WTC11 (cell line): ENCODE data around the gene R3HCC1L. TPM values are rescaled to one million over a fixed set of nuclear protein-coding genes. Genes with fewer than 3 reads are reported as not detected.

Experiments
- ATAC-seq: fragments of 200-7000 bp; cut with Tn5 transposase; 2 replicates; pipeline ENCODE4 v1.10.0; 2021; ENCODE audit warnings: mild to moderate bottlenecking, moderate library complexity
- CTCF ChIA-PET: fragments of 300-600 bp; sonication (Branson Sonifier 250); formaldehyde crosslinking; loops from one replicate; lab custom pipeline; 2021; ENCODE audit warnings: antibody characterized with exemption; lab: Charles Lee
- POLR2A ChIA-PET: fragments of 350-600 bp; sonication (Branson Sonifier 250); formaldehyde crosslinking; loops from one replicate; lab custom pipeline; 2021; ENCODE audit warnings: antibody characterized with exemption; lab: Charles Lee
- DNase-seq: peaks from one replicate; pipeline ENCODE4 v3.0.0; 2021; ENCODE audit warnings: low spot score
- H3K27ac Mint-ChIP-seq: 2 replicates; pipeline ENCODE4 v1.8.0; 2021; ENCODE audit warnings: mixed read lengths
- H3K27me3 Mint-ChIP-seq: 2 replicates; pipeline ENCODE4 v1.8.0; 2021; ENCODE audit warnings: low read depth, mild to moderate bottlenecking, moderate library complexity, mixed read lengths
- H3K36me3 Mint-ChIP-seq: 2 replicates; pipeline ENCODE4 v1.8.0; 2021; ENCODE audit warnings: mixed read lengths
- H3K4me1 Mint-ChIP-seq: 2 replicates; pipeline ENCODE4 v1.8.0; 2022; ENCODE audit warnings: mixed read lengths
- H3K4me3 Mint-ChIP-seq: 2 replicates; pipeline ENCODE4 v1.8.0; 2021; ENCODE audit warnings: mild to moderate bottlenecking, moderate library complexity, mixed read lengths
- H3K9me3 Mint-ChIP-seq: 2 replicates; pipeline ENCODE4 v1.8.0; 2021; ENCODE audit warnings: mixed read lengths
- ATF1 ChIP-seq: sonication (generic); formaldehyde crosslinking; IDR thresholded peaks from 2 replicates; pipeline ENCODE4 v1.8.1; 2023; ENCODE audit warnings: mild to moderate bottlenecking, moderate library complexity, missing genetic modification reagents
- ELF4 ChIP-seq: sonication (generic); formaldehyde crosslinking; IDR thresholded peaks from 2 replicates; pipeline ENCODE4 v1.8.1; 2022; ENCODE audit warnings: low read depth, mild to moderate bottlenecking, moderate library complexity, missing genetic modification reagents
- JAZF1 ChIP-seq: fragments of 250-450 bp; sonication (Bioruptor Pico); IDR thresholded peaks from 2 replicates; pipeline ENCODE4 v1.9.0; 2021; ENCODE audit warnings: moderate library complexity, mild to moderate bottlenecking, inconsistent platforms
- NFATC4 ChIP-seq: fragments of 250-450 bp; sonication (Bioruptor Pico); IDR thresholded peaks from 2 replicates; pipeline ENCODE4 v1.9.0; 2021; ENCODE audit warnings: mild to moderate bottlenecking
- NFE2L1 ChIP-seq: sonication (generic); formaldehyde crosslinking; IDR thresholded peaks from 2 replicates; pipeline ENCODE4 v1.8.1; 2023; ENCODE audit warnings: missing genetic modification reagents
- NFYB ChIP-seq: sonication (generic); formaldehyde crosslinking; conservative IDR thresholded peaks from 2 replicates; pipeline ENCODE4 v1.8.0; 2022; ENCODE audit warnings: low read depth, missing genetic modification reagents
- PRRX2 ChIP-seq: fragments of 250-450 bp; sonication (Bioruptor Pico); IDR thresholded peaks from 2 replicates; pipeline ENCODE4 v1.8.0; 2021; ENCODE audit warnings: mild to moderate bottlenecking
- SMAD4 ChIP-seq: sonication (generic); formaldehyde crosslinking; IDR thresholded peaks from 2 replicates; pipeline ENCODE4 v1.8.0; 2022; ENCODE audit warnings: mild to moderate bottlenecking, missing genetic modification reagents
- TCF7 ChIP-seq: sonication (generic); formaldehyde crosslinking; IDR thresholded peaks from 2 replicates; pipeline ENCODE4 v1.8.0; 2022; ENCODE audit warnings: mild to moderate bottlenecking, low read depth, missing genetic modification reagents, moderate library complexity
- TEAD4 ChIP-seq: sonication (generic); formaldehyde crosslinking; IDR thresholded peaks from 2 replicates; pipeline ENCODE4 v1.8.0; 2022; ENCODE audit warnings: mild to moderate bottlenecking, missing genetic modification reagents
- TP53 ChIP-seq: sonication (generic); formaldehyde crosslinking; IDR thresholded peaks from 2 replicates; pipeline ENCODE4 v1.8.1; 2023; ENCODE audit warnings: mild to moderate bottlenecking, missing genetic modification reagents
- ZBTB21 ChIP-seq: sonication (generic); formaldehyde crosslinking; IDR thresholded peaks from 2 replicates; pipeline ENCODE4 v1.8.1; 2023; ENCODE audit warnings: mild to moderate bottlenecking, missing genetic modification reagents, borderline replicate concordance
- ZNF121 ChIP-seq: sonication (generic); formaldehyde crosslinking; IDR thresholded peaks from 2 replicates; pipeline ENCODE4 v1.8.0; 2023; ENCODE audit warnings: missing genetic modification reagents
- ZNF138 ChIP-seq: sonication (generic); formaldehyde crosslinking; conservative IDR thresholded peaks from 2 replicates; pipeline ENCODE4 v1.8.1; 2022; ENCODE audit warnings: mild to moderate bottlenecking, moderate library complexity, missing genetic modification reagents
- total RNA-seq: library from RNA; stranded (reverse); gene quantifications from 3 replicates; pipeline ENCODE4 v1.2.3, GENCODE V29; 2021
- TF ChIP-seq, protein P1 (sequence below): sonication (generic); formaldehyde crosslinking; IDR thresholded peaks from 2 replicates; pipeline ENCODE4 v1.8.0; 2022; ENCODE audit warnings: mild to moderate bottlenecking, missing genetic modification reagents
- TF ChIP-seq, protein P2 (sequence below): fragments of 200-600 bp; IDR thresholded peaks from 2 replicates; pipeline ENCODE4 v1.8.0; 2022; ENCODE audit warnings: antibody characterized with exemption
- TF ChIP-seq, protein P3 (sequence below): fragments of 250-450 bp; sonication (Bioruptor Pico); conservative IDR thresholded peaks from 2 replicates; pipeline ENCODE4 v1.9.0; 2021; ENCODE audit warnings: mild to moderate bottlenecking
- TF ChIP-seq, protein P4 (sequence below): fragments of 250-450 bp; sonication (Bioruptor Pico); IDR thresholded peaks from 2 replicates; pipeline ENCODE4 v1.9.0; 2021; ENCODE audit warnings: moderate library complexity, mild to moderate bottlenecking, inconsistent platforms, borderline replicate concordance
- TF ChIP-seq, protein P5 (sequence below): sonication (generic); formaldehyde crosslinking; IDR thresholded peaks from 2 replicates; pipeline ENCODE4 v1.8.1; 2023; ENCODE audit warnings: mild to moderate bottlenecking, missing genetic modification reagents, borderline replicate concordance
- TF ChIP-seq, protein P6 (sequence below): fragments of 250-450 bp; sonication (Bioruptor Pico); IDR thresholded peaks from 2 replicates; pipeline ENCODE4 v2.1.2; 2022; ENCODE audit warnings: mild to moderate bottlenecking, moderate library complexity
- TF ChIP-seq, protein P7 (sequence below): sonication (generic); formaldehyde crosslinking; conservative IDR thresholded peaks from 2 replicates; pipeline ENCODE4 v1.8.1; 2023; ENCODE audit warnings: mild to moderate bottlenecking, low read depth, missing genetic modification reagents, moderate library complexity

R3HCC1L gene
- total RNA-seq, 1 experiment from 2014 or later = 14.7 TPM

DNA sequence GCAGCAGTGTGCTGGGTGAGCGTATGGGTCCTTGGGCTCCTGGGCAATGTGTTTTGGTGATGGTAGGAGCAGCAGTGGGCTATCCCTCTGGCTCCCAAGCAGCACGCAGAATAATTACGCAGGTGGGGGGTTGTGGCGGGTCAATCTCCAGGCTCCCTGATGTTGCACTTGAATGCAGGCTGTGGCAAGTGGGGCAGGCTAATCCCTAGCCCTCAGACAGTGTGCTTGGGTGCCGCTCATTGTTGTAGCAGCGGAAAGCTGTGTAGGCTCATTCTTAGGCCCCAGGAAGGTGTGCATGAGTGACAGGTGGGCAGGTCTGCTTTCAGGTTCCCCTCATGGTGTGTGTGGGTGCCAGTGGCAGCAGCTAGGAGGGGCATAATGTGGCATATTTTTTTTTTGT is 89.4 kb downstream of the R3HCC1L start:
- ATAC-seq (peak; percentile 77), DNase-seq (no peak)
- POLR2A ChIA-PET = interaction anchor here (0.6 kb wide), 1 partner anchor 1759 kb away, joined by 5 read pairs; no protein-coding TSS in a partner anchor
- Mint-ChIP-seq H3K36me3 (peaks cover 11% of the 10 kb centered on the region), H3K9me3 (peaks cover 29% of the 10 kb centered on the region), H3K4me3 (no peak overlapping the region), H3K27me3 (no peaks in the 10 kb centered on the region; the same call in 1 of the 2 replicates), H3K27ac (no peak overlapping the region), H3K4me1 (peaks cover 7% of the 10 kb centered on the region; the same call in 1 of the 2 replicates)
- TF ChIP-seq ATF1 (CRISPR knock-in tag) = no peak
- no peak for TF ChIP-seq SMAD4 (CRISPR knock-in tag)
- no peak for TF ChIP-seq TCF7 (CRISPR knock-in tag)
- TF ChIP-seq JAZF1 = no peak
- no peak for TF ChIP-seq TEAD4 (CRISPR knock-in tag)
- TF ChIP-seq, protein P1, sequence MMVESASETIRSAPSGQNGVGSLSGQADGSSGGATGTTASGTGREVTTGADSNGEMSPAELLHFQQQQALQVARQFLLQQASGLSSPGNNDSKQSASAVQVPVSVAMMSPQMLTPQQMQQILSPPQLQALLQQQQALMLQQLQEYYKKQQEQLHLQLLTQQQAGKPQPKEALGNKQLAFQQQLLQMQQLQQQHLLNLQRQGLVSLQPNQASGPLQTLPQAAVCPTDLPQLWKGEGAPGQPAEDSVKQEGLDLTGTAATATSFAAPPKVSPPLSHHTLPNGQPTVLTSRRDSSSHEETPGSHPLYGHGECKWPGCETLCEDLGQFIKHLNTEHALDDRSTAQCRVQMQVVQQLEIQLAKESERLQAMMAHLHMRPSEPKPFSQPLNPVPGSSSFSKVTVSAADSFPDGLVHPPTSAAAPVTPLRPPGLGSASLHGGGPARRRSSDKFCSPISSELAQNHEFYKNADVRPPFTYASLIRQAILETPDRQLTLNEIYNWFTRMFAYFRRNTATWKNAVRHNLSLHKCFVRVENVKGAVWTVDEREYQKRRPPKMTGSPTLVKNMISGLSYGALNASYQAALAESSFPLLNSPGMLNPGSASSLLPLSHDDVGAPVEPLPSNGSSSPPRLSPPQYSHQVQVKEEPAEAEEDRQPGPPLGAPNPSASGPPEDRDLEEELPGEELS (CRISPR knock-in tag) = no peak
- CTCF ChIA-PET = no interaction called here

DNA sequence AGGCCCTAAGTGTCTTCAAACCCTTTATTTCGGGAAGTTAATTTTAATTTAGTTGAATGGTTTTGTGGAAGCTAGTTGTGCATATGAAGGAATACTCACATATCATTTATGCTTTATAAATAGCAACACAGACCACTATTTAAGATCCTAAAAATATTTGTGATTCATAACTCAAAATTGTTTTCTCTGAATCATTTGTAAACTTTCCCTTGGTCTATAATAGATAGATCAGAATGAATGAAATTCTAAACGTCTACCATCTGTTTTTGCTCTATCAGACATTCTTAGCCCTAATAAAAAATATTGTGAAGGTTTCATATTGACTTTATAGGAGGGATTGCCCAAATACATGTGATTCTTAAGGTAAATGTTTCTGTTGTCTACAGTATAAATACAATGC is 90.1 kb downstream of the R3HCC1L start:
- Mint-ChIP-seq H3K27me3 (no peaks in the 10 kb centered on the region; the same call in 1 of the 2 replicates), H3K27ac (no peak overlapping the region), H3K9me3 (peaks cover 24% of the 10 kb centered on the region), H3K4me1 (peaks cover 7% of the 10 kb centered on the region; the same call in 1 of the 2 replicates), H3K36me3 (peaks cover 9% of the 10 kb centered on the region), H3K4me3 (no peak overlapping the region)
- DNase-seq (no peak), ATAC-seq (no peak)
- POLR2A ChIA-PET = interaction anchor here (0.6 kb wide), 1 partner anchor 1758 kb away, joined by 5 read pairs; no protein-coding TSS in a partner anchor
- CTCF ChIA-PET = no interaction called here
- TF ChIP-seq NFE2L1 (CRISPR knock-in tag) (no peak), NFYB (CRISPR knock-in tag) (no peak), ZNF121 (CRISPR knock-in tag) (no peak), PRRX2 (CRISPR knock-in tag) (no peak), TP53 (CRISPR knock-in tag) (no peak), ZBTB21 (CRISPR knock-in tag) (no peak), ELF4 (CRISPR knock-in tag) (no peak), ZNF138 (CRISPR knock-in tag) (no peak), NFATC4 (no peak)
- TF ChIP-seq, protein P2, sequence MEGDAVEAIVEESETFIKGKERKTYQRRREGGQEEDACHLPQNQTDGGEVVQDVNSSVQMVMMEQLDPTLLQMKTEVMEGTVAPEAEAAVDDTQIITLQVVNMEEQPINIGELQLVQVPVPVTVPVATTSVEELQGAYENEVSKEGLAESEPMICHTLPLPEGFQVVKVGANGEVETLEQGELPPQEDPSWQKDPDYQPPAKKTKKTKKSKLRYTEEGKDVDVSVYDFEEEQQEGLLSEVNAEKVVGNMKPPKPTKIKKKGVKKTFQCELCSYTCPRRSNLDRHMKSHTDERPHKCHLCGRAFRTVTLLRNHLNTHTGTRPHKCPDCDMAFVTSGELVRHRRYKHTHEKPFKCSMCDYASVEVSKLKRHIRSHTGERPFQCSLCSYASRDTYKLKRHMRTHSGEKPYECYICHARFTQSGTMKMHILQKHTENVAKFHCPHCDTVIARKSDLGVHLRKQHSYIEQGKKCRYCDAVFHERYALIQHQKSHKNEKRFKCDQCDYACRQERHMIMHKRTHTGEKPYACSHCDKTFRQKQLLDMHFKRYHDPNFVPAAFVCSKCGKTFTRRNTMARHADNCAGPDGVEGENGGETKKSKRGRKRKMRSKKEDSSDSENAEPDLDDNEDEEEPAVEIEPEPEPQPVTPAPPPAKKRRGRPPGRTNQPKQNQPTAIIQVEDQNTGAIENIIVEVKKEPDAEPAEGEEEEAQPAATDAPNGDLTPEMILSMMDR = no peak
- TF ChIP-seq, protein P3, sequence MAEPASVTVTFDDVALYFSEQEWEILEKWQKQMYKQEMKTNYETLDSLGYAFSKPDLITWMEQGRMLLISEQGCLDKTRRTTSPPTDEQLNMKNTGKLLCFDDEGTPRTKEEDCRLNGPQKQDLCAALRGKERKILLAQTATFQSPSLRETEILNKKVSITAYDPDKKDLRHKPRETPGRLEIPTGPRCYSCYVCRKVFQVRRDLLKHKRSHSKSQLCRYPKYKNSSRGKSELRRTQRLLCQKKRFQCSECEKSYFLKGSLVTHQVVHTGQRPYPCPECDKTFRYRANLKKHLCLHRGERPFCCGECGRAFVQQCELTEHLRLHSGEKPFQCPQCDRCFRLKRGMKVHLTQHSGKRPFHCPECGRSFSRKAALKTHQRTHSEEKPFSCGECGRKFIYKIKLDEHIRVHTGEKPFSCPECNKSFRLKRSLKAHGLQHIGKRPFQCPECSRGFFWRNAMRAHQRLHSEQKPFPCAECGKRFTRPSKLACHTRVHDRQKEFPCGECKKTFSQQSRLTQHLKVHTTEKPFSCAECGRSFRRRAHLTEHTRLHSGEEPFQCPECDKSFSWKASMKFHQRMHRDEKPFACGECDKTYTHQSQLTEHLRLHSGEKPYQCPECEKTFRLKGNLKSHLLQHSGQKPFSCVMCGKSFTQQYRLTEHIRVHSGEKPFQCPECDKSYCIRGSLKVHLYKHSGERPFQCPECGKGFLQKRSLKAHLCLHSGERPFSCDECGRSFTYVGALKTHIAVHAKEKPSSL = no peak
- TF ChIP-seq, protein P4, sequence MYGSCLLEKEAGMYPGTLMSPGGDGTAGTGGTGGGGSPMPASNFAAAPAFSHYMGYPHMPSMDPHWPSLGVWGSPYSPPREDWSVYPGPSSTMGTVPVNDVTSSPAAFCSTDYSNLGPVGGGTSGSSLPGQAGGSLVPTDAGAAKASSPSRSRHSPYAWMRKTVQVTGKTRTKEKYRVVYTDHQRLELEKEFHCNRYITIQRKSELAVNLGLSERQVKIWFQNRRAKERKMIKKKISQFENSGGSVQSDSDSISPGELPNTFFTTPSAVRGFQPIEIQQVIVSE (CRISPR knock-in tag) = no peak
- TF ChIP-seq, protein P5, sequence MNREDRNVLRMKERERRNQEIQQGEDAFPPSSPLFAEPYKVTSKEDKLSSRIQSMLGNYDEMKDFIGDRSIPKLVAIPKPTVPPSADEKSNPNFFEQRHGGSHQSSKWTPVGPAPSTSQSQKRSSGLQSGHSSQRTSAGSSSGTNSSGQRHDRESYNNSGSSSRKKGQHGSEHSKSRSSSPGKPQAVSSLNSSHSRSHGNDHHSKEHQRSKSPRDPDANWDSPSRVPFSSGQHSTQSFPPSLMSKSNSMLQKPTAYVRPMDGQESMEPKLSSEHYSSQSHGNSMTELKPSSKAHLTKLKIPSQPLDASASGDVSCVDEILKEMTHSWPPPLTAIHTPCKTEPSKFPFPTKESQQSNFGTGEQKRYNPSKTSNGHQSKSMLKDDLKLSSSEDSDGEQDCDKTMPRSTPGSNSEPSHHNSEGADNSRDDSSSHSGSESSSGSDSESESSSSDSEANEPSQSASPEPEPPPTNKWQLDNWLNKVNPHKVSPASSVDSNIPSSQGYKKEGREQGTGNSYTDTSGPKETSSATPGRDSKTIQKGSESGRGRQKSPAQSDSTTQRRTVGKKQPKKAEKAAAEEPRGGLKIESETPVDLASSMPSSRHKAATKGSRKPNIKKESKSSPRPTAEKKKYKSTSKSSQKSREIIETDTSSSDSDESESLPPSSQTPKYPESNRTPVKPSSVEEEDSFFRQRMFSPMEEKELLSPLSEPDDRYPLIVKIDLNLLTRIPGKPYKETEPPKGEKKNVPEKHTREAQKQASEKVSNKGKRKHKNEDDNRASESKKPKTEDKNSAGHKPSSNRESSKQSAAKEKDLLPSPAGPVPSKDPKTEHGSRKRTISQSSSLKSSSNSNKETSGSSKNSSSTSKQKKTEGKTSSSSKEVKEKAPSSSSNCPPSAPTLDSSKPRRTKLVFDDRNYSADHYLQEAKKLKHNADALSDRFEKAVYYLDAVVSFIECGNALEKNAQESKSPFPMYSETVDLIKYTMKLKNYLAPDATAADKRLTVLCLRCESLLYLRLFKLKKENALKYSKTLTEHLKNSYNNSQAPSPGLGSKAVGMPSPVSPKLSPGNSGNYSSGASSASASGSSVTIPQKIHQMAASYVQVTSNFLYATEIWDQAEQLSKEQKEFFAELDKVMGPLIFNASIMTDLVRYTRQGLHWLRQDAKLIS (CRISPR knock-in tag) = no peak
- TF ChIP-seq, protein P6, sequence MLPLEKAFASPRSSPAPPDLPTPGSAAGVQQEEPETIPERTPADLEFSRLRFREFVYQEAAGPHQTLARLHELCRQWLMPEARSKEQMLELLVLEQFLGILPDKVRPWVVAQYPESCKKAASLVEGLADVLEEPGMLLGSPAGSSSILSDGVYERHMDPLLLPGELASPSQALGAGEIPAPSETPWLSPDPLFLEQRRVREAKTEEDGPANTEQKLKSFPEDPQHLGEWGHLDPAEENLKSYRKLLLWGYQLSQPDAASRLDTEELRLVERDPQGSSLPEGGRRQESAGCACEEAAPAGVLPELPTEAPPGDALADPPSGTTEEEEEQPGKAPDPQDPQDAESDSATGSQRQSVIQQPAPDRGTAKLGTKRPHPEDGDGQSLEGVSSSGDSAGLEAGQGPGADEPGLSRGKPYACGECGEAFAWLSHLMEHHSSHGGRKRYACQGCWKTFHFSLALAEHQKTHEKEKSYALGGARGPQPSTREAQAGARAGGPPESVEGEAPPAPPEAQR (CRISPR knock-in tag) = no peak
- TF ChIP-seq, protein P7, sequence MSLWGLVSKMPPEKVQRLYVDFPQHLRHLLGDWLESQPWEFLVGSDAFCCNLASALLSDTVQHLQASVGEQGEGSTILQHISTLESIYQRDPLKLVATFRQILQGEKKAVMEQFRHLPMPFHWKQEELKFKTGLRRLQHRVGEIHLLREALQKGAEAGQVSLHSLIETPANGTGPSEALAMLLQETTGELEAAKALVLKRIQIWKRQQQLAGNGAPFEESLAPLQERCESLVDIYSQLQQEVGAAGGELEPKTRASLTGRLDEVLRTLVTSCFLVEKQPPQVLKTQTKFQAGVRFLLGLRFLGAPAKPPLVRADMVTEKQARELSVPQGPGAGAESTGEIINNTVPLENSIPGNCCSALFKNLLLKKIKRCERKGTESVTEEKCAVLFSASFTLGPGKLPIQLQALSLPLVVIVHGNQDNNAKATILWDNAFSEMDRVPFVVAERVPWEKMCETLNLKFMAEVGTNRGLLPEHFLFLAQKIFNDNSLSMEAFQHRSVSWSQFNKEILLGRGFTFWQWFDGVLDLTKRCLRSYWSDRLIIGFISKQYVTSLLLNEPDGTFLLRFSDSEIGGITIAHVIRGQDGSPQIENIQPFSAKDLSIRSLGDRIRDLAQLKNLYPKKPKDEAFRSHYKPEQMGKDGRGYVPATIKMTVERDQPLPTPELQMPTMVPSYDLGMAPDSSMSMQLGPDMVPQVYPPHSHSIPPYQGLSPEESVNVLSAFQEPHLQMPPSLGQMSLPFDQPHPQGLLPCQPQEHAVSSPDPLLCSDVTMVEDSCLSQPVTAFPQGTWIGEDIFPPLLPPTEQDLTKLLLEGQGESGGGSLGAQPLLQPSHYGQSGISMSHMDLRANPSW (CRISPR knock-in tag) = no peak
